Activated CD4-positive, CD25-positive, alpha-beta regulatory T cell (primary cell): ENCODE data around the gene SCARF1.

ENCODE experiments used
- DNase-seq, 4 experiments: peaks; one replicate each; lab custom pipeline; 2025; lab: John Stamatoyannopoulos, UW

SCARF1 gene

DNA sequence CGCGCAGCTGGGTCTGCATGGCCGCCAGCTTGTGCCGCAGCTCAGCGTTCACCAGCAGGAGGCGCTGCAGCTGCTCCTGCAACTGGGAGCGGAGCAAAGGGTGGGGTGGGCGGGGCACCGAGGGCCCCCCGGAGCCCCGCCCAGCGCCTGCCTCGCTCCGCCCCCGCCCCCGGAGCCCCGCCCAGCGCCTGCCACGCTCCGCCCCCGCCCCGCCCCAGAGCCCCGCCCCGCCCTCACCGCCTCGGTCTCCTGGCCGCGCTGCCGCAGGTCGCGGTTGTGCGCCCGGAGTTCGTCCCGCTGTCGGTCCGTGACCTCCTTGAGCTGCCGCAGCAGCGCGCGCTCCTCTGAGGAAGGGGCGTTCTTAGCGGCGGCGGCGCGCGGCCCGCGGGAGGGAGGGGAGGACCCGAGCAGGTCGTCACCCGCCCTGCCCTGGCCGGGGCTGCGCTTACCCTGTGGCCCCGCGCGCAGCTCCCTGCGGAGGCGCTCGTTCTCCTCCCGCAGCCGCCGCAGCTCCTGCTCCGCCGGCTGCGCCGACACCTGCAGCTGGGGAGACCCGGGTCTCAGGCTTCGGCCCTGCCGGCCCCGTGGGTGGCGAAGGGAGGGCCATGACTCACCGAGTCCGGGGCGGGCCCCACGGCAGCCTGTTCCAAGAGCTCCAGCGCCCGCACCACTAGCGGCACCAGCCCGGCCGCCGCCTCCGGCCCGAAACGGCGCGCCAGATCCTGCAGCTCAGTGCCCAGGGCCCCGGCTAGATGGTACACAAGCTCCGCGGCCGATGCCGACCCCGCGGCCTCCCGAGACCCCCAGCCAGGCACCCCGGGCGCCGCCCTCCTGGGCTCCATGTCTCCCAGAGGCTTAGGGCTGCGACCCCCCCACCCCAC, 3.7 kb upstream of the SCARF1 start:
- peak; percentile 81 to 95 (median 90) for DNase-seq

DNA sequence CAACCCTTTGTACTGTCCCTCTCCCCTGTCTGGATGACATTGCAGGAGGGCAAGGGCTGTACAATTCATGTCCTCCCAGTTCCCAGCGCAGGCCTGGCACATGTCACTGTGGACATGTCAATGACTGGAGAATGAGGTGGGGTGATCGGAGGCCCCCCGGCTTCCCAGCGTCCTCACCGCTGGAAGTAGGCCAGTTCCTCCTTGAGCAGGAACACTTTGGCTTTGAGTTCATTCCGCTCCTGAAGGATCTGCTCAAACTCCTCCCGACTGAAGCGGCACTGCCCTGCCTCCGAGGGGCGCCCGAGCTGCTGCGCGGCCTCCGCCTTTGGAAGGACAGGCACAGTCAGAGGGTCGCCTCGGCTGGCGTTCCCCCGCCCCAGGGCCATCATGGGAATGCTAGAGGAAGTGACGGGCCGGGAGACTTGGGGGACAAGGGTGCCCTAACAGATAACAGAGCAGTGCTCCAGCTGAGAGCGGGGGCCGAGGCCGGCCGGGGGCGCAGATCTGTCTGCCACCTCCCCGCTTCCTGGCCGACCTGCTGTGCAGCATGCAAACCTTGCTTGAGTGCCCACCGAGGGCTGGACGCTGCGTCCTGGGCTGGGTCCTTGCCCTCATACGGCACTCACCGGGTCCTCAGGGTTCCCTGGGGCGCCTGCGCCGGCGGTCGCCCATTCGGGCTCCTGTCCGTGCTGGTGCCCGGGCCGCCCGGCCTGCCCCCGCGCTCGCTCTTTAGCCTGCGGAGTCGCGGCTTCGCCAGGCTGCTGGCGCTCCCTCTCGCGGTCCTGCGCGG, 2.8 kb upstream of the SCARF1 start:
- no peak for DNase-seq

DNA sequence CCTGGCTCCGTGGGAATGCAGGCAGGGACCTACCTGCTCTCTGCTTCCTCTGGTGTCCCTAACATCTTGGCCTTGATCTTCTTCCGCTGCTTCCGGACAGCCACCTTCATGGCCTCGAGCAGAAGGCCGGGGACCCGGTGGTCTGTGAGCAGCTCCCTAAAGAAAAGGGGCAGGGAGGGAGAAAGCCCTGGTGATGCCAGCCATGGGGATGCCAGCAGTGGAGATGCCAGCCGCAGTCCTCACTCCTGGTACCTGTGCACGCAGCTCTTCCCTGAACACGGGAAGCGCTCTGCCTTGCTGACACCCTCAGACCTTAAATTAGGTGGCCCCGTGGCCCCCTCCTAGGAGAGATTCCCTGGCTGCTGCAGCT, 2.3 kb upstream of the SCARF1 start:
- DNase-seq, result no peak

GRCh38 chr17:1646199-1646875, 805 bp upstream of the SCARF1 start:
- no peak for DNase-seq

- DNase-seq, result no peak
Measured at GRCh38 chr17:1644493-1645206, 882 bp downstream of the SCARF1 start.

DNA sequence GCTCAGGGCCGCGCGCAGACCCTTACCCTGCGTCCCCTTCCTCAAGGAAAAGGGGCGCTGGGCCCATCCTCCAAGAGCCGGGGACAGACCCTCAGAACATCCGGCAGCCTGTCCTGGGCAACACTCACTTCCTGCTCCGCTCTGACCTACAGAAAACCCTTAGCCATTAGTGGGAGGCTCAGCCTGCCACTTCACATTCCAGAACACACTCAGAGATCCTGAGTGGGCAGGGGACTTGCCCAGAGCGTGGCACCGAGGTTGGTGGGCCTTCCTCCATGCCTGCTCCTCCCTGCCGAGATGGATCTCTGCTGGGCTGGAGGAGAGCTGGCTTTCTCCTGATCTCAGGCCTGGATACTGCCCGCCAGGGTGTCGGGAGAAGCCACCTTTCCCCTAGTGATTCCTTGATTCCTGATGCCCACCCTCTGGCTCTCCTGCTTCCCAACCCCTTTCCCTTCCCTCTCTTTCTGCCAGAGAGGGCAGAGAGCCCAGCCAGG, 1.5 kb downstream of the SCARF1 start:
- DNase-seq, result no peak

- peak; percentile 31 to 61 (median 52) for DNase-seq
Measured at GRCh38 chr17:1643293-1643998, 2.1 kb downstream of the SCARF1 start.

DNA sequence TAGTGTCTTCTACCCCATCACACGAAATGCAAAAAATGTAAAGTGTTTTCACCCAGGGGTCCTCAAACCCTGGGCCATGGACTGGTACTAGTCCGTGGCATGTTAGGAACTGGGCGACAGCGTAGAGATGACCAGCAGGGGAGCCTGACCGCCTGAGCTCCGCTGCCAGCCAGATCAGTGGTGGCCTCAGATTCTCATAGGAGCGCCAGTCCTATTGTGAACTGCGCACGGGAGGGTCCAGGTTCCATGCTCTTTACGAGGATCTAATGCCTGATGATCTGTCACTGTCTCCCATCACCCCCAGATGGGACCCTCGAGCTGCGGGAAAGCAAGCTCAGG, 4.5 kb downstream of the SCARF1 start:
- DNase-seq, result no peak

- DNase-seq, result no peak
Measured at GRCh38 chr17:1640329-1641064, 5.0 kb downstream of the SCARF1 start.

DNA sequence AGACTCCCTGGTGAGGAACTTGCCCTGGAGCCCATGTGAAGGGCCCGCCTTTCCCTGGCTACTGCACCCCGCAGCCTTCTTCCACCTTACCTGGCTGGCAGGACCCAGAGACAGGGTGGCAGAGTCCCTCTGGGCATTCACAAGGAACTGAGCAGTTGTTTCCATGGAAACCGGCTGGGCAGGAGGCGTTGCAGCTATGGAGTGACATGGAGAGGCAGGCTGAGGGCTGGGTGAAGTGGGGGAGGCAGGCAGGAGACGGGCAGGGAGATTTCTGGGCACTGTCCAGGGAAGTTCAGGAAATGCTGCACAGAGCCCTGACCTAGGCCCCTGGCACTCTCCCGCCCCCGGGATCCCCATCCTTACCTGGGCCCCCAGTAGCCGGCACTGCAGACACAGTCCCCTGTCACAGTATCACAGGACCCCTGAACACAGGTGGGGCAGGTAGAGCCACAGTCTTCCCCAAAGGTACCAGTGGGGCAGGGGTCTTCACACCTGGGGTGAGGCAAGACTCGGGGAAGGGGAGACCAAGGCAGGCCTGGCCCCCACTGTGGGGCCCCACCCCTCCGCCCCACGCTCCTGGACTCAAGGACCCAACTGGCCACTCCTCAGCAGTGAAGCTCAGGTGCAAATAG, 5.9 kb downstream of the SCARF1 start:
- DNase-seq, result no peak

DNA sequence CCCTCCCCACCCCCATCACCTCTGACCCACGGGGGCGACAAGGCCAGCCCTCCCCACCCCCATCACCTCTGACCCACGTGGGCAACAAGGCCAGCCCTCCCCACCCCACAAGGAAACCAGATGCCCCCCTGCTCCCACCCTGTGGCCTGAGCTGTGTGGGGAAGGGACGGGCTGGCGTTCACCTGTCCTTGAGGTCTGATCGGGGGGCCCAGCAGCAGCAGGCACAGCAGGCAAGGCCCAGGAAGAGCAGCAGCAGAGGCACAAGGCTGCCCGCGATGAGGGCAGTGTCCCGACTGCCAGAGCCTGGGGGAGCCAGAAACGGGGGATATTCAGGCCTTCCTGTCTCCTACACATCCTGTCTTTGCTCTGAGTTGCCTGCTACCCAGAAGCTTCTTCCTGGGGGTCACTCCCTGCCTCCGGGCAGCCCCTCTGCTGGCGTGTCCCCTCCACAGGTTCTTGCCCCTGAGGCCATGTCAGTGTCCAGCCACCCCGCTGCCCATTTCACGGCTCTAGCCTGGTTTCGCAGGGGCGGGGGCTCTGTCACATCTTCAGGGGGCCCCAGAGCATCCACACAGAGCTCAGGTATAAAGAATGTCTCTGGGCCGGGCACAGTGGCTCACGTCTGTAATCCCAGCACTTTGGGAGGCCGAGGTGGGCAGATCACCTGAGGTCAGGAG, 6.8 kb downstream of the SCARF1 start:
- no peak for DNase-seq

DNA sequence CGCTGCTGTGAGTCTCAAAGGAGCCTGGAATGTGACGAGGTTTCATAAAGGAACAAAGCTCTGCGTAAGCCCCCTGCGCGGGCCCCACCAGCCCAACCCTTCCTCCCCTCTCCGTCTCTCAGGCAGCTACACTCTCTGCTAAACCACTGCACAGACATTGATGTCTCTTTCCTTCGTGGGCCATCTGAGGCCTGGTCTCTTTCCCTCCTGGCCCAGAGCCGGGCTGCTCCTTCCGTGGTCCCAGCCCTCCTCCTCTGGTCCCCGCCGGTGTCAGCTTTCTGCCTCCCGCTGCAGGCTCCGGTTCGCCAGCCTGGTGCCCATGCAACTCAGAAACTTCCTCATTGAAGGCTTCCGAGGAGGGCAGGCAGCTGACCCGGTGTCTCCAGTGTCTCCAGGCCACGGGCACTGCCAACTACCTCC, 7.4 kb downstream of the SCARF1 start:
- no peak for DNase-seq

DNA sequence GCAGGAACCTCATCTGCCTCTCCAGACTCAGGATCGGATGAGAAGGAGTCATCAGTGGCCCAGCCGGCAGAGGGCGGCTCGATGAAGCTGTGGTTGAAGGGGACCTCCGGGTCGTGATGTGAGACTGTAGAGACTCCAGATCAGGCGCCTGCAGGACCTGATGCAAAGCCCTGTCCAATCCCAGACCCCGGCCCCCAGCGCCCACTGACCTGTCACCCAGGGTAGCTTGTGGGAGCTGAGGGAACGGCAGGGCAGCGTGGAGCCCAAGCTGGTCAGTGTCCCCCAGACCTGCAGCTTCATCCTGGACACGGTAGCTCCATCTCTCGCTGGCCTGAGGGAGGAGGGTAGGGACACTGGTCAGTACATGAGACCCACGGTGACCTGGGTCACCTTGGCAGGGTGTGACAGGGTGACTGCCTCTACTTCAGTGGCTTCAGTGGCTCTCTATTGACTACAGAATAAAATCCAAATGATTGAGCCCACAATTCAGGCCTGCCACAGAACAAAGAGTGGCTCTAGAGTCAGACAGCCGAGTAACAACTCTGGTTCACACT, 8.7 kb downstream of the SCARF1 start:
- DNase-seq, result no peak

- no peak for DNase-seq
Measured at GRCh38 chr17:1635675-1636465, 9.7 kb downstream of the SCARF1 start.

DNA sequence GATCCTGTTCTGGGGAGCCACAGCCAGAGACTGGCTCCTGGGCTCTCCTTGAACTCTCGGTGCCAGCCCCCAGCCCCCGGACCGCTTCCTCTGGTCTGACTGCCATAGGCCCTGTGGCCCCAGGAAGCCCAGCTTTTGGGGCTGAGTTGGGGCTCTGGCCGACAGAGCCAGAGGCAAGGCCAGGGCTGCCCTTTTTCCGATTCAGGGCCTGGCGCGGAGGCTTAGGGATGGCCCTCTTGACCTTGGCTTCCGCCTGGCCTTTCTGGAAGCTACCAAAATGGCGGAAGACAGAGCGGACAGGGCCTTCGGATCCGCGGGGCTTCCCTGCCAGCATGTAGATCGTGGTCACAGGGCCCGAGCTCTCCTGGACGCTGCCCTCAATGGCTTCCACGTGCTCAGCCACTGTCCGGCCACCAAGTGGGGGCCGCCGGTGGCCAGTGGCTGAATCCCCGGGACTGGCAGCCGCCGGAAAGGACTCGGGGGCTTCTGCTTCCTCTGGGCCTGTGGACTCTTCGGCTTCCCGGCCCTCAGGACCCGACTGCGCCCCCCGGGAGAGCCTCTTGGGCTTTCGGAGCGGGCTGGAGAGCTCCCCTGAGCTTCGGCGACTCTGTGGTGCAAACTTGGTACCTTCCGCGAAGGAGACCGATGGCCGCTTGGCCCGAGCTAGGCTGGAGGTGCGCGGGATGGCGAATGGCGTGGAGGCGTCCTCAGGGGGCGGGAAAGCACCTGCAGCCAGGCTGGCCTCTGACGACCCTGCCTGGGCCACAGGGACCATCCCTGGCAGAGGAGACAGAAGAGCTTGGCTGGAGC, 10.5 kb downstream of the SCARF1 start:
- DNase-seq, result no peak

DNA sequence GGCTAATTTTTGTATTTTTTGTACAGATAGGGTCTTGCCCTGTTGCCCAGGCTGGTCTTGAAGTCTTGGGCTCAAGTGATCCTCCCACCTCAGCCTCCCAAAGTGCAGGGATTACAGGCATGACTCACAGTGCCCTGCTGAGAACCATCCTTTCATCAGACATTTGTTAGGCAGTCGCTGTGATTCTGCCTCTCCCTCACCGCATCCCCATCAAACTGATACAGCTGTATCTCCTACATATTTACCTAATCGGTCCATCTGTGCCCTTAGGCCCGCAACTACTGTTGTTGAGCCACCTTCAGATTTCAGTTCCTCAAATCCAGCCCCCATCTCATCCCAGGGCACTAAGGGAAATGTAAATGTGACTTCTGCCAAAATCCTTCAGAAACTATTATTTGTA, 14.9 kb downstream of the SCARF1 start:
- DNase-seq, result no peak

DNA sequence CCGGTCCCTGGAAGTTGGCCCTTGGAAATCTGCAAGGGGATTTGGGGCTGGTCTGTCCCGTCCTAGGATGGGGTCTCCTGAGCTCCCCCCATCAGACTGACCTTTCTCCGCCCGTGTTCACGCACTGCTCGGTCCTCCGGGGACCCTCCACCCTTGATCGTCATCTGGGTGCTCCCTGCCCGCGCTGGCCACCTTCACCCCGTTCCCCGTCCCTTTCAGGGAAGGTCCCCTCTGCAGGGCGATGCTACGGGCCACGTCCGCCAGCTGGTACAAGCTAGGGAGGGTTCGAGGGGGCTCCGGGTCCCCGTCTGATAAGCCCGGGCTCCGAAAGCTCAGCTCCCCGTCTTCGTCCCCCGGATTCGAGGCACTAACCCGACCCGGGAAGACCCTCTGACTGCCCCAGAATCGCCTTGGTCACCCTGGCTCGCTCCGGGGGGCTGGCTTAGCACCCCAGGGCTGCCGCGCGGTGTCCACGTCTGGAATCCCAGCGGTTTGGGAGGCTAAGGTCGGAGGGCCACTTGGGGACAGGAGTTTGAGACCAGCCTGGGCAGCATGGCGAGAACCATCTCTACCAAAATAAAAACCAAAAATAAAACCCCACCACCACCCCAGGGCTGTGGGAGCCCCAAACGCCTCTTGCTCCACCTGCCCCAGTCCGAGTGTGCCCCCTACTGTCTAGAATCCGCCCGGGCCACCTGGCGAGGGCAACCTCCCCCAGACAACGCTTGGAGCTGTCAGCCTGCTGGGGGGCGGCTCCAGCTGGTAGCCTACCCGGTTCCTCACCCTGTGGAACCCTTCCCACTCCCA, 15.8 kb downstream of the SCARF1 start:
- DNase-seq, result peak; percentile 41 to 70 (median 62)
